H1 (cell line): ENCODE measurements around the gene GRIA4. TPM values are rescaled to one million over a fixed set of nuclear protein-coding genes. Genes with fewer than 3 reads are reported as not detected.
A peak's percentile ranks its signal among the peaks of the same experiment; 100 is the strongest.

Experiments
- EP300 ChIP-seq, 2 experiments: IDR thresholded peaks; 1 replicate in 1 of 2; 2 replicates in 1 of 2; pipeline ENCODE4 v1.6.1; 2011 to 2012; ENCODE audit warnings: low read depth in 2 of 2, low read length in 2 of 2, mild to moderate bottlenecking in 2 of 2, borderline replicate concordance in 1 of 2, inconsistent platforms in 1 of 2, moderate library complexity in 1 of 2
- polyA plus RNA-seq, 7 experiments: library from polyadenylated mRNA; depleted of rRNA in 3 of 7; stranded (reverse) in 5 of 7; unstranded in 2 of 7; fragments of >200 nt in 5 of 7; fragments of 200-250 nt in 2 of 7; gene quantifications; 1 replicate in 5 of 7; 2 replicates in 1 of 7; 4 replicates in 1 of 7; pipeline versions ENCODE4 v1.2.1 to v1.2.3, GENCODE V29; 2011 to 2013; ENCODE audit warnings: missing spikeins in 2 of 7, mixed read lengths in 2 of 7
- total RNA-seq: library from RNA; stranded (reverse); fragmentation: NEBNext Ultra II Directional; extraction: Animal tissue kit (Norgen Biotek cat#: 25700); gene quantifications from 2 replicates; pipeline ENCODE4 v1.2.1, GENCODE V29; 2021
- TF ChIP-seq, protein P1 (sequence below): IDR thresholded peaks from 2 replicates; pipeline ENCODE4 v1.6.1; 2012; ENCODE audit warnings: inconsistent platforms

GRIA4 gene
- total and polyA plus RNA-seq, 2 of the 8 experiments (the other 6 are each of a cell fraction or from before 2014, with no cell fraction given), result 12.5 to 21.8 TPM

DNA sequence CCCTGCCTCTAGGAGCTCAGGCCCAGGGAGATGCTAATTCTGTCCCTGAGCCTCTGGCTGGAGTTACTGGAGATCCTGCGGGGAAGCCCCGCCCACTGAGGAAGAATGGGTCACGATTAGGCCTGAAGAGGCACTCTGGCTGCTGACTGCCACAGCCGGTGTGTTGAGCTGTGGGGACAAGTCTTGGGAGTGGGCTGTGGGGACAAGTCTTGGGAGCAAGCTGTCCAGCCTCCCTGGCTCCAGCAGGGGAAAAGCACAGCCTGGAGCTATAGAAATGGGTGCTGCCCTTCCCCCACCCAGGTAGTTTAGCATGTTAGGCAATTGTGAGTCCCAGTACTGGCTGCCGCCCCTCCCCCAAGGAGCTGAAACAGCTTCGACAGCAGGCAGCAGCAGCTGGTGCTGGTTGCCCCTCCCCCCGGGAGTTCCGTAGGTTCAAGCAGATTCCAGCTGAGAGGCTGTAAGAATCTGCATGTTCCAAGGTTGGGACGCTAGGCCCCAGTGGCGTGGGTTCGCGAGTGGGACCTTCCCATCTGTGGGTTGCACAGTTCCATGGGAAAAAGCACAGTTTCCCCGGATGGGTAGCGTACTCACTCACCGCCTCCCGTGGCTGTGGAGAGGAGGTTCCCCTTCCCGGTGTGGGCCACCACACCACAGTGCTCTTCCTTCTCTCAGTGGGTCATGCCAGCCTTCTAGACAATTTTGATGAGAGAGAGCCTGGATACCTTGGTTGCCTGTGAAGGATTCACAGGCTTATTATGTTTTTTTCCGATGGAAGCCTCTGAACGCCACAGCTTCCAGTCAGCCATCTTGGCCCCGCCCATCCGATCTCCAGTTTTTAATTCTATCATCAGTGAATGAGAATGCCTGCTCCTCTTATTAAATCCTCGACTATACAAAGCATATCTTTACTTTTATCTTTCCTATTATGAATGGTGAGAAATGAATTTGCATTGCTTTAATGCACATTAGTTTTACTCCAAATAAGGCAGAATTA is 350.7 kb downstream of the GRIA4 start (continued):
- TF ChIP-seq EP300 (IDR thresholded peaks at IDR 0.05; ENCODE audit: borderline replicate concordance in 1 of 2, low read depth in 2 of 2, low read length in 2 of 2), result peak; percentile 12 to 23; a peak in 2 of 3 replicates
- TF ChIP-seq, protein P1, sequence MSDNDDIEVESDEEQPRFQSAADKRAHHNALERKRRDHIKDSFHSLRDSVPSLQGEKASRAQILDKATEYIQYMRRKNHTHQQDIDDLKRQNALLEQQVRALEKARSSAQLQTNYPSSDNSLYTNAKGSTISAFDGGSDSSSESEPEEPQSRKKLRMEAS, result peak; percentile 30; the same call in 1 of the 2 replicates
